ENCODE data around the gene FRMD3.

- no peak for TF ChIP-seq CTCF (IDR thresholded peaks at IDR 0.05; ENCODE audit: low read depth, low read length)
- no peak for TF ChIP-seq POLR2A (IDR thresholded peaks at IDR 0.05; ENCODE audit: extremely low read depth, insufficient read length)
- no peak for TF ChIP-seq MYC (IDR thresholded peaks at IDR 0.05; ENCODE audit: low read depth, low read length)
Observed at GRCh38 chr9:83434254-83434653, 103.9 kb downstream of the FRMD3 start.

Measured in NB4 (cell line).